ENCODE results near the gene PDE2A.

DNA sequence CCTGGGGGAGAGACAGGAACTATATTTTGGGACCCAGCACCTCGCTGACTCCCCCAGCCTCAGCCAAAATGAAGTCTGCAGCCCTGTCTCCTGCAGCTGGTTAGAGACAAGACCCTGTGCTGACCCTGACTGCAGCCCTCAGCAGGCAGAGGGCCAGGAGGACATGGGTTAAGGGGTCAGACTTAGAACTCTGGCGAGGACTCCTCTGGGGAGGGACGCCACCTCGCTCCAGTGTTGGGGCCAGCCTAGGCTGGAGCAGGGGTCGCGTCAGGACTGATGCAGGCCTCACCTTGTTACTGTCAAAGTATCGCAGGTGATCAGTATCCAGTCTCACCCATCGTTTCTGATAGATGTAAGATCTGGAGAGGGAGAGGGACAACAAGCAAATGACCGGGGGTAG is 36.9 kb upstream of the PDE2A start:
- TF ChIP-seq CTCF (IDR thresholded peaks at IDR 0.05; ENCODE audit: borderline replicate concordance, extremely low read depth, low read length, poor library complexity, severe bottlenecking) (no peak), EZH2 (IDR thresholded peaks at IDR 0.05; ENCODE audit: borderline replicate concordance, low read depth, low read length, severe bottlenecking) (no peak)
